Neural cell (in vitro differentiated cells): ENCODE data around the gene BUD31. TPM values are rescaled to one million over a fixed set of nuclear protein-coding genes. Genes with fewer than 3 reads are reported as not detected.

Experiments
- H2AFZ ChIP-seq: fragments of 200-600, 300-800 bp; sonication (generic), shearing (Covaris generic); 2 replicates; pipeline ENCODE4 v1.6.0; 2014; ENCODE audit warnings: low read depth, mild to moderate bottlenecking, antibody characterized with exemption, low read length, moderate library complexity
- H3F3A ChIP-seq: fragments of 200-600 bp; shearing (Covaris generic); 2 replicates; pipeline ENCODE4 v1.6.1; 2016; ENCODE audit warnings: mild to moderate bottlenecking, moderate library complexity, mixed read lengths, antibody characterized with exemption, low read length; ENCODE audit not compliant: insufficient read depth, poor library complexity, severe bottlenecking
- H3K27ac ChIP-seq: fragments of 200-600, 300-800 bp; sonication (generic), shearing (Covaris generic); 2 replicates; pipeline ENCODE4 v1.5.1; 2014; ENCODE audit warnings: mild to moderate bottlenecking, low read length, moderate library complexity
- H3K27me3 ChIP-seq: fragments of 300-800, 200-600 bp; sonication (generic), shearing (Covaris generic); 2 replicates; pipeline ENCODE4 v1.6.0; 2014; ENCODE audit warnings: mild to moderate bottlenecking, low read depth, low read length, moderate library complexity; ENCODE audit not compliant: insufficient read depth
- H3K36me3 ChIP-seq: fragments of 300-800, 200-600 bp; sonication (generic), shearing (Covaris generic); 2 replicates; pipeline ENCODE4 v1.5.1; 2014; ENCODE audit warnings: mild to moderate bottlenecking, antibody characterized with exemption, low read length, moderate library complexity; ENCODE audit not compliant: insufficient read depth
- H3K4me2 ChIP-seq: fragments of 300-800, 200-600 bp; sonication (generic), shearing (Covaris generic); 2 replicates; pipeline ENCODE4 v1.6.0; 2014; ENCODE audit warnings: mild to moderate bottlenecking, low read length
- H3K4me3 ChIP-seq: fragments of 300-800, 200-600 bp; sonication (generic), shearing (Covaris generic); 2 replicates; pipeline ENCODE4 v1.5.1; 2014; ENCODE audit warnings: mild to moderate bottlenecking, low read length, moderate library complexity
- H3K79me2 ChIP-seq: fragments of 200-600 bp; shearing (Covaris generic); replicated peaks from 2 replicates; pipeline ENCODE4 v1.6.0; 2014; ENCODE audit warnings: mild to moderate bottlenecking, low read length, moderate library complexity; ENCODE audit not compliant: insufficient read depth
- H3K9ac ChIP-seq: fragments of 300-800, 200-600 bp; sonication (generic), shearing (Covaris generic); 2 replicates; pipeline ENCODE4 v1.6.1; 2016; ENCODE audit warnings: mild to moderate bottlenecking, low read length, mixed read lengths
- H3K9me2 ChIP-seq: fragments of 200-600 bp; shearing (Covaris generic); 2 replicates; pipeline ENCODE4 v1.6.1; 2016; ENCODE audit warnings: mild to moderate bottlenecking, low read length, mixed read lengths; ENCODE audit not compliant: insufficient read depth
- H3K9me3 ChIP-seq: fragments of 200-600, 300-800 bp; sonication (generic), shearing (Covaris generic); 2 replicates; pipeline ENCODE4 v1.6.1; 2016; ENCODE audit warnings: mild to moderate bottlenecking, mixed run types, low read length, moderate library complexity, mixed read lengths
- H4K20me1 ChIP-seq: fragments of 200-600 bp; shearing (Covaris generic); 2 replicates; pipeline ENCODE4 v1.6.1; 2016; ENCODE audit warnings: mild to moderate bottlenecking, mixed run types; ENCODE audit not compliant: insufficient read depth
- EP300 ChIP-seq: fragments of 450-650 bp; conservative IDR thresholded peaks from 2 replicates; pipeline ENCODE4 v1.6.1; 2014; ENCODE audit warnings: antibody characterized with exemption, mild to moderate bottlenecking, moderate library complexity; ENCODE audit not compliant: poor library complexity, severe bottlenecking
- EZH2 ChIP-seq: fragments of 200-600, 300-800 bp; shearing (Covaris generic), sonication (generic); IDR thresholded peaks from 2 replicates; pipeline ENCODE4 v1.6.1; 2014; ENCODE audit warnings: antibody characterized with exemption, low read length, borderline replicate concordance, mild to moderate bottlenecking; ENCODE audit not compliant: insufficient read depth, poor library complexity, severe bottlenecking
- MXI1 ChIP-seq: fragments of 450-650 bp; conservative IDR thresholded peaks from 2 replicates; pipeline ENCODE4 v1.6.1; 2014; ENCODE audit warnings: antibody characterized with exemption, mild to moderate bottlenecking; ENCODE audit not compliant: poor library complexity, severe bottlenecking
- POLR2AphosphoS5 ChIP-seq: IDR thresholded peaks from 2 replicates; pipeline ENCODE4 v1.6.1; 2012
- RAD21 ChIP-seq: fragments of 450-650 bp; conservative IDR thresholded peaks from 2 replicates; pipeline ENCODE4 v1.6.1; 2014; ENCODE audit warnings: antibody characterized with exemption, mild to moderate bottlenecking, moderate library complexity
- SMC3 ChIP-seq: fragments of 450-650 bp; conservative IDR thresholded peaks from 2 replicates; pipeline ENCODE4 v1.6.1; 2014; ENCODE audit warnings: antibody characterized with exemption, mild to moderate bottlenecking, moderate library complexity; ENCODE audit not compliant: poor library complexity
- TAF1 ChIP-seq: IDR thresholded peaks from 2 replicates; pipeline ENCODE4 v1.6.1; 2012; ENCODE audit warnings: low read depth
- polyA plus RNA-seq: library from polyadenylated mRNA; depleted of rRNA; stranded (reverse); fragments of >200 nt; gene quantifications from 2 replicates; pipeline ENCODE4 v1.2.3, GENCODE V29; 2014
- TF ChIP-seq, protein P1 (sequence below): fragments of 450-650 bp; IDR thresholded peaks from 2 replicates; pipeline ENCODE4 v1.5.1; 2014; ENCODE audit warnings: antibody characterized with exemption, mild to moderate bottlenecking, moderate library complexity; ENCODE audit not compliant: poor library complexity, severe bottlenecking
- TF ChIP-seq, protein P2 (sequence below): IDR thresholded peaks from 2 replicates; pipeline ENCODE4 v1.6.1; 2012; ENCODE audit warnings: borderline replicate concordance

Gene BUD31
- polyA plus RNA-seq, 1 donor from 2014 or later, result 251 TPM

DNA sequence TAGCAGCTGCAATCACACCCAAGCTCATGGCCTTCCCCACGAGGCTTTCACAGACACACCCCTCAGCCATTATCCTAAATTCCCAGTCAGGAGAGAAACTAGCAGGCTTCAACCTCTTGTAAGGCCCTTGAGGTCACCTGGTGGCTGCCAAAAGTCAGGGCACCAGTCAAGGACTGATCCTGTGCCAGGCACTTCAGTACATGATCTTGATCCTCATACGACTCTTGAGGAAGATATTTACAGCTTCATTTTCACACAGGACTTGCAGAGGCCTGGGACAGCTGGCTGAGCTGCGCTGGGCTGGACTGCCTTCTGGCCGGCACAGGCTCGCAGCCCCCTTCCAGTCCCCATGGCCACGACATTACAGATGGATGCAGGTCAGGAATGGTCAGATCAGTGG lies 9.2 kb upstream of the BUD31 start:
- no peak for TF ChIP-seq EZH2
- TF ChIP-seq POLR2AphosphoS5, result no peak
- no peak for TF ChIP-seq EP300
- TF ChIP-seq SMC3, result no peak
- no peak for TF ChIP-seq TAF1
- TF ChIP-seq, protein P1, sequence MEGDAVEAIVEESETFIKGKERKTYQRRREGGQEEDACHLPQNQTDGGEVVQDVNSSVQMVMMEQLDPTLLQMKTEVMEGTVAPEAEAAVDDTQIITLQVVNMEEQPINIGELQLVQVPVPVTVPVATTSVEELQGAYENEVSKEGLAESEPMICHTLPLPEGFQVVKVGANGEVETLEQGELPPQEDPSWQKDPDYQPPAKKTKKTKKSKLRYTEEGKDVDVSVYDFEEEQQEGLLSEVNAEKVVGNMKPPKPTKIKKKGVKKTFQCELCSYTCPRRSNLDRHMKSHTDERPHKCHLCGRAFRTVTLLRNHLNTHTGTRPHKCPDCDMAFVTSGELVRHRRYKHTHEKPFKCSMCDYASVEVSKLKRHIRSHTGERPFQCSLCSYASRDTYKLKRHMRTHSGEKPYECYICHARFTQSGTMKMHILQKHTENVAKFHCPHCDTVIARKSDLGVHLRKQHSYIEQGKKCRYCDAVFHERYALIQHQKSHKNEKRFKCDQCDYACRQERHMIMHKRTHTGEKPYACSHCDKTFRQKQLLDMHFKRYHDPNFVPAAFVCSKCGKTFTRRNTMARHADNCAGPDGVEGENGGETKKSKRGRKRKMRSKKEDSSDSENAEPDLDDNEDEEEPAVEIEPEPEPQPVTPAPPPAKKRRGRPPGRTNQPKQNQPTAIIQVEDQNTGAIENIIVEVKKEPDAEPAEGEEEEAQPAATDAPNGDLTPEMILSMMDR, result no peak
- TF ChIP-seq, protein P2, sequence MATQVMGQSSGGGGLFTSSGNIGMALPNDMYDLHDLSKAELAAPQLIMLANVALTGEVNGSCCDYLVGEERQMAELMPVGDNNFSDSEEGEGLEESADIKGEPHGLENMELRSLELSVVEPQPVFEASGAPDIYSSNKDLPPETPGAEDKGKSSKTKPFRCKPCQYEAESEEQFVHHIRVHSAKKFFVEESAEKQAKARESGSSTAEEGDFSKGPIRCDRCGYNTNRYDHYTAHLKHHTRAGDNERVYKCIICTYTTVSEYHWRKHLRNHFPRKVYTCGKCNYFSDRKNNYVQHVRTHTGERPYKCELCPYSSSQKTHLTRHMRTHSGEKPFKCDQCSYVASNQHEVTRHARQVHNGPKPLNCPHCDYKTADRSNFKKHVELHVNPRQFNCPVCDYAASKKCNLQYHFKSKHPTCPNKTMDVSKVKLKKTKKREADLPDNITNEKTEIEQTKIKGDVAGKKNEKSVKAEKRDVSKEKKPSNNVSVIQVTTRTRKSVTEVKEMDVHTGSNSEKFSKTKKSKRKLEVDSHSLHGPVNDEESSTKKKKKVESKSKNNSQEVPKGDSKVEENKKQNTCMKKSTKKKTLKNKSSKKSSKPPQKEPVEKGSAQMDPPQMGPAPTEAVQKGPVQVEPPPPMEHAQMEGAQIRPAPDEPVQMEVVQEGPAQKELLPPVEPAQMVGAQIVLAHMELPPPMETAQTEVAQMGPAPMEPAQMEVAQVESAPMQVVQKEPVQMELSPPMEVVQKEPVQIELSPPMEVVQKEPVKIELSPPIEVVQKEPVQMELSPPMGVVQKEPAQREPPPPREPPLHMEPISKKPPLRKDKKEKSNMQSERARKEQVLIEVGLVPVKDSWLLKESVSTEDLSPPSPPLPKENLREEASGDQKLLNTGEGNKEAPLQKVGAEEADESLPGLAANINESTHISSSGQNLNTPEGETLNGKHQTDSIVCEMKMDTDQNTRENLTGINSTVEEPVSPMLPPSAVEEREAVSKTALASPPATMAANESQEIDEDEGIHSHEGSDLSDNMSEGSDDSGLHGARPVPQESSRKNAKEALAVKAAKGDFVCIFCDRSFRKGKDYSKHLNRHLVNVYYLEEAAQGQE, result no peak
- TF ChIP-seq RAD21, result no peak
- no peak for TF ChIP-seq MXI1
- H3K27ac ChIP-seq, result no peak overlapping the region
- H2AFZ ChIP-seq, result no peak overlapping the region
- no peaks in the 10 kb centered on the region for H3K9me2 ChIP-seq
- no peaks in the 10 kb centered on the region for H3K27me3 ChIP-seq
- H3K36me3 ChIP-seq, result no peaks in the 10 kb centered on the region
- H4K20me1 ChIP-seq, result no peaks in the 10 kb centered on the region
- no peaks in the 10 kb centered on the region for H3K79me2 ChIP-seq
- H3K4me3 ChIP-seq, result no peak overlapping the region
- H3K4me2 ChIP-seq, result no peak overlapping the region
- no peaks in the 10 kb centered on the region for H3K9me3 ChIP-seq
- no peaks in the 10 kb centered on the region for H3F3A ChIP-seq
- H3K9ac ChIP-seq, result no peak overlapping the region

DNA sequence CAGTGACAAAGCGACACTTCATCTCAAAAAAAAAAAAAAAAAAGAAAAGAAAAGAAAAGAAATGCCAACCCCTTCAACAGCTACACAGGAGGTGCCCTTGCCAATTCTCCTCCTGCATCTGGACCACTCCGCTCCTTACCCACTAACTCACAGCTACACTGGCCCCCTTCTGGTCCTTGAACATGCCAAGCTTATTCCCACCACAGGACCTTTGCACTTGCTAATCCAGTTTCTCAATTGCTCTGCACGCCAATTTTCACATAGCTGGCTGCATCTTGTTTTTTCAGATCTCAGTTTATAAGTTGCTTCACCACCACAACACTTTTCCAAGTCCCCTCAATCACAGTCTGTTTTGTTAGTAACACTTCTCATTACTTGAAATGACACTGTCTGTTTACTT lies 5.9 kb upstream of the BUD31 start:
- H3K4me2 ChIP-seq, result no peak overlapping the region
- no peaks in the 10 kb centered on the region for H4K20me1 ChIP-seq
- no peak overlapping the region for H3K27ac ChIP-seq
- H3K9me3 ChIP-seq, result no peaks in the 10 kb centered on the region
- peaks cover 23% of the 10 kb centered on the region for H3K79me2 ChIP-seq
- TF ChIP-seq TAF1, result no peak
- no peak for TF ChIP-seq POLR2AphosphoS5
- TF ChIP-seq RAD21, result no peak
- no peak for TF ChIP-seq EZH2
- TF ChIP-seq, protein P2, result no peak
- TF ChIP-seq EP300, result no peak
- TF ChIP-seq, protein P1, result no peak
- TF ChIP-seq MXI1, result no peak
- no peak for TF ChIP-seq SMC3
- no peaks in the 10 kb centered on the region for H3K36me3 ChIP-seq
- no peak overlapping the region for H3K9ac ChIP-seq
- H3F3A ChIP-seq, result no peaks in the 10 kb centered on the region
- no peaks in the 10 kb centered on the region for H3K9me2 ChIP-seq
- H2AFZ ChIP-seq, result no peak overlapping the region
- no peaks in the 10 kb centered on the region for H3K27me3 ChIP-seq
- H3K4me3 ChIP-seq, result no peak overlapping the region
